ENCODE results near the gene TBRG4. TPM values are rescaled to one million over a fixed set of nuclear protein-coding genes. Genes with fewer than 3 reads are reported as not detected.

Gene TBRG4
- total RNA-seq, 1 donor, result 46.6 TPM

GRCh38 chr7:45107356-45107755 is 4.1 kb downstream of the TBRG4 start:
- H3K4me3 ChIP-seq (ENCODE audit: low read depth, low read length), result no peak overlapping the region
- no peak for DNase-seq (ENCODE audit: low read depth)
- TF ChIP-seq, protein P1, sequence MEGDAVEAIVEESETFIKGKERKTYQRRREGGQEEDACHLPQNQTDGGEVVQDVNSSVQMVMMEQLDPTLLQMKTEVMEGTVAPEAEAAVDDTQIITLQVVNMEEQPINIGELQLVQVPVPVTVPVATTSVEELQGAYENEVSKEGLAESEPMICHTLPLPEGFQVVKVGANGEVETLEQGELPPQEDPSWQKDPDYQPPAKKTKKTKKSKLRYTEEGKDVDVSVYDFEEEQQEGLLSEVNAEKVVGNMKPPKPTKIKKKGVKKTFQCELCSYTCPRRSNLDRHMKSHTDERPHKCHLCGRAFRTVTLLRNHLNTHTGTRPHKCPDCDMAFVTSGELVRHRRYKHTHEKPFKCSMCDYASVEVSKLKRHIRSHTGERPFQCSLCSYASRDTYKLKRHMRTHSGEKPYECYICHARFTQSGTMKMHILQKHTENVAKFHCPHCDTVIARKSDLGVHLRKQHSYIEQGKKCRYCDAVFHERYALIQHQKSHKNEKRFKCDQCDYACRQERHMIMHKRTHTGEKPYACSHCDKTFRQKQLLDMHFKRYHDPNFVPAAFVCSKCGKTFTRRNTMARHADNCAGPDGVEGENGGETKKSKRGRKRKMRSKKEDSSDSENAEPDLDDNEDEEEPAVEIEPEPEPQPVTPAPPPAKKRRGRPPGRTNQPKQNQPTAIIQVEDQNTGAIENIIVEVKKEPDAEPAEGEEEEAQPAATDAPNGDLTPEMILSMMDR (IDR thresholded peaks at IDR 0.05; ENCODE audit: insufficient read depth, low read length), result no peak

DNA sequence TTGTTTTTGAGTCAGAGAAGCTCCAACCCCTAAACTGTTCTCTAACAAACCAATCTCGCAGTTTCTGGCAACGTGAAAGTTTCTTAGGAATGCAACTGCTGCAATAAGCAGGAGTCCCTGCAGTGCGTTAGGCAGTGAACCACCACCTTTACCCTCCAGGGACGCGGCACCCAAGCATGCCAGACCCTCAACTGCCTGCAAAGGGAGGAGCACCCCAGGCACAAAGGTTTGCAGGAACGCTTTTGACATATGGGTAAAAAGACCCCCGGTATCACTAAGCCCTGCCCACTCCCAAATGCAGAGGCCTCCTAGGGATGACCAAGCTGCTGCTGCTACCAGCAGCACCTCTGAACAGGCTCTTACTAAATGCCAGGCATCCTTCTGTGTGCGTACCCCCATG is 4.7 kb downstream of the TBRG4 start:
- H3K4me3 ChIP-seq (ENCODE audit: low read depth, low read length), result no peak overlapping the region
- TF ChIP-seq, protein P1 (IDR thresholded peaks at IDR 0.05; ENCODE audit: insufficient read depth, low read length), result no peak
- DNase-seq (ENCODE audit: low read depth), result no peak

DNA sequence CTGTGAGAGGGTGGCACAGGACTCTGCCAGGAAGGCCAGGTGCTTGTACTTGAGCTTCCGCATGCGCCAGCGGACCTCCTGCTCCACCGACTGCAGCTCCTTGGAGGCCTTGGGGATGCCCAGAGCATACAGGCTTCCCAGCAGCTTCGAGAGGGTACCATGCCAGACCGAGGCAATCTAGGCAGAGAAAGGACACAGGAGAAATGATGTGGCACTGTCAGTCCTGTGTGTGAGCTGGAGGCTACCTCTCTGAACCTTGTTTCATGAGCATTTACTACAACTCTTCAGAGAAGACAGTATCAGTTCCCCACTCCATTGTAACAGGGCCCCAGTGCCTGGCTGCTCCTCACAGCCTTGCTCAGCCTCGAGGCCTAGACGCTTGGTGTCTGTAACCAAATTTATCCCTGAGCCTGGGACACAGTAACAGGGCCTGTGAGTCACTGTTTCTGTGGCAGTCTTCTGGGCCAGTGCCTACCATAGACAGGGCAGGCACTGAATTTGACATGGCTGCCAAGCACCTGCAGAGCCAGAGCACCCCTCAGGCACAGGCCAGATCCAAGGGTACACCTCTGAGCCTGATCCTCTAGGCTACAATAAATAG is 5.8 kb downstream of the TBRG4 start:
- TF ChIP-seq, protein P1 (IDR thresholded peaks at IDR 0.05; ENCODE audit: insufficient read depth, low read length), result no peak
- DNase-seq (ENCODE audit: low read depth), result no peak

DNA sequence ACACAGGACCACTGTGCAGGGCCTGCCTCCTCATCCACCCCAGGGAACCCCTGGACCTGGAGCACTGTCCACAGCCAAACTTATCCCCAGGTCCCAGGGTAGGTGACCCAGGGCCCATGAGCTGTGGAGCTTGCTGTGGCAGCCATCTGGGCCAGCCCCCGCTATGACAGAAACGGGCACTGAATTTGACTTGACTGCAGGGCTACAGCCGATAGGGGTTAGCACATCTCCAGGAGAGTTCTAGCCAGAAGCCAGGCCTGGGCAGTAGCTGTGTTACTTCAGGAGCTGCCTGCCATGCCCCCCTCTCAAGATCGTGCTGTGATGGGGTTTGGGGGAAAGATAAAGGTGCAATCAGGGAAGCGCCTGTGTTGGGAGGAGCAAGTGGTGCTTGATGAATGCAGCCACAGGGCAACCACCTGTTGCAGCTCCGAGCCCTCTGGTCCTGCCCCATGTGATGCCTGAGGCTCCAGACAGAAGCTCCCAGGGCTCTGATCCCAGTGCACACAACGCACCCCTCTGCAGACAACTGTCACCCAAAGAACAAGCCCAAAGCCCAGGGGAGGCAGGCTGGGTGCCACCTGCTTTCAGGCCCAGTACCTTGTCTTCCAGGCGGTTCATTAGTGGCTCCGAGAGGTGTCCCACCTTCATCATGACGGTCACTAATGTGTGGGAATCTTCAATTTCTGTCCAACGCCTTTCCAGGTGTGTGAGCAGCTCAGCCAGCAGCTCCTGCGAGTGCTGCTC is 6.5 kb downstream of the TBRG4 start:
- no peak for DNase-seq (ENCODE audit: low read depth)
- no peak overlapping the region for H3K4me3 ChIP-seq (ENCODE audit: low read depth, low read length)
- TF ChIP-seq, protein P1 (IDR thresholded peaks at IDR 0.05; ENCODE audit: insufficient read depth, low read length), result no peak

More for the DNA sequence above, 5.8 kb downstream of the TBRG4 start:
- H3K4me3 ChIP-seq (ENCODE audit: low read depth, low read length), result no peak overlapping the region

DNA sequence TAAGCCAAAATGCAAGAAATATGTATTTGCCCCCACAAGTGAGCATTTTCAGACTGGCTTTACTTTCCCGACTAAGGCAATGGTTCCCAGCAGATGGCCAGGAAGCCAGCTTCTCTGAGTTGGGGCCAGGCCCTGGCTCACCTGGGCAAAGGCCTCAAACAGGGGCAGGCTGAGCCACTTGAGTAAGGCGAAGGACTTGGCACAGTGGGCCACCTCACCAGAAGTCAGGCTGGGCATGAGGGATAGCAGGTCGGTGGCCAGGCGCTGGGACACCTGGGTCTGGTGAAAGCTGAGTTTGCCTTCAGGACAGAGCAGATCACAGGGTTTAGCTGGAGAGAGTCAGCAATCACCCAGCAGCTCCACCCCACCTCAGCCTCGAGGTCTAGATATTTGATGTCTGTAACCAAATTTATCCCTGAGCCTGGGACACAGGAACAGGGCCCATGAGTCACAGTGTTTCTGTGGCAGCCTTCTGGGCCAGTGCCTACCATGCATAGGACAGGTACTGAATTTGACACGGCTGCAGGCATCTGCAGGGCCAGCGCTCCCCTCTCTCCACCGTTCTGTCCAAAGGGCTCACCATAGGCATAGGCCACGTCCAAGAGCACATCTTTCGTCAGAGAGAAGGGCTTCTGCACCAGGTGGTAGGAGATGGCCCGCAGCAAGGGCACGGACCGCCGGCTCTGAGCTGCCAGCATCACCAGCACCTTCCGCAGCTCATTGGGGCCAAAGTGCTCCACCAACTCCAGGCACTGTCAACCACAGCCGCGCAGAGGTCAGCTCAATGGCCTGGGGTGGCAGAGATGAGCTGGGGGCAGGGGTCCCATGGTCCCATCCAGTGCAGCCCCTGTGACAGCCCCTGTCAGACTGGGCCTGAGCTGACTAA is 7.3 kb downstream of the TBRG4 start:
- TF ChIP-seq, protein P1 (IDR thresholded peaks at IDR 0.05; ENCODE audit: insufficient read depth, low read length), result no peak
- no peak overlapping the region for H3K4me3 ChIP-seq (ENCODE audit: low read depth, low read length)

DNA sequence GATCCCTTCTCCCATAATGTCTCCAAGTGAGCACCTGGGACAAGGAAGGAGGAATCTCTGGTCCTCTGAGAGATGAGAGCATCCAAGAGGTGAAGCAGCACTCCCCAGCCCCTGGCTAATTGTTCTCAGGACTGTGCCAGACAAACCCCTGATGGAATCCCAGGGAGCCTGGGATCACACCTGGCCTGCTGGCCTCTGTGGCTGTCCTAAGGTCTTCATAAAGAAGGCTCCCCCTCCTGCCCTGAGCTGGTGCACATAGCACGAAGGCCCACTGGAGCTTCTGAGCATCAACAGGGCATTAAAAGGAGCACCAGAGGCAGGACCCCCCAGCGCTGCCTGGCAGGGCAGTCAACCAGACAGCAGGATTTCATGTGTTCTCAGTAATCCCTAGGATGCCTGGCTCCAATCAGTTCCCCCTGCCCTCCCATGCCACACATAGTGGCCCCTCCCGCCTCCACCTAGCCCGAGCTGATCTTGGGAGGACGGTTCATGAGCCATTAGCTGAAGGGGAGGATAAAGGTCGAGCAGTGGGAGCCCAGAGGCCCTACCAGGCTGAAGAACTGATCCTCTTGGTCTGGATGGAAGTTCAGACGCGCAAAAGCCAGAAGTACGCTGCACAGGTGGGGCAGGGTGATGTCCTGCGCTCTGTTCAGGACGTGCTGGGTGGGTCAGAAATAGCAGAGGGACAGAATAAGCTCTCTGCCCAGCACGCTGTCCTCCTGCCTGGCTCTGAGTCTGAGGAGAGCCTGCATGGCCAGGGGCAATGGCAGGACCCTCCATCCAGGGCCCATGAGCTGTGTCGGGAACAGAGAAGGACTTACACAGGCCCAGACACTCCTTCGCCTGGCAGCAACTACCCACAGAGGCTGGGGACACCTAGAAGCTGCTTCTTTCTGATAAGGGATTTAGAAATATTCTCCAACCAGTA is 8.4 kb downstream of the TBRG4 start:
- no peak overlapping the region for H3K4me3 ChIP-seq (ENCODE audit: low read depth, low read length)
- TF ChIP-seq, protein P1 (IDR thresholded peaks at IDR 0.05; ENCODE audit: insufficient read depth, low read length), result no peak
- DNase-seq (ENCODE audit: low read depth), result no peak

More for the DNA sequence above, 7.3 kb downstream of the TBRG4 start:
- DNase-seq (ENCODE audit: low read depth), result no peak
